Measurements from ENCODE around the gene ATXN7L3.

The ATXN7L3 gene

GRCh38 chr17:44176257-44176656 lies 23.4 kb downstream of the ATXN7L3 start:
- H3K4me3 ChIP-seq (ENCODE audit: control insufficient read depth, low read depth, low read length): no peak overlapping the region
- no peak for TF ChIP-seq CTCF (IDR thresholded peaks at IDR 0.05; ENCODE audit: control insufficient read depth, insufficient read depth, low read depth, low read length, missing control alignments)
- no peak for DNase-seq (ENCODE audit: low read depth)

GRCh38 chr17:44174427-44174826 lies 25.3 kb downstream of the ATXN7L3 start:
- no peak overlapping the region for H3K4me3 ChIP-seq (ENCODE audit: control insufficient read depth, low read depth, low read length)
- DNase-seq (ENCODE audit: low read depth): no peak
- TF ChIP-seq CTCF (IDR thresholded peaks at IDR 0.05; ENCODE audit: control insufficient read depth, insufficient read depth, low read depth, low read length, missing control alignments): no peak

- H3K4me3 ChIP-seq (ENCODE audit: control insufficient read depth, low read depth, low read length): no peak overlapping the region
- DNase-seq (ENCODE audit: low read depth): no peak
- TF ChIP-seq CTCF (IDR thresholded peaks at IDR 0.05; ENCODE audit: control insufficient read depth, insufficient read depth, low read depth, low read length, missing control alignments): no peak
These were observed 27.7 kb downstream of the ATXN7L3 start for GRCh38 chr17:44171931-44172455.

- no peak for DNase-seq (ENCODE audit: low read depth)
- H3K4me3 ChIP-seq (ENCODE audit: control insufficient read depth, low read depth, low read length): peak within 1 kb of the TSS; percentile 18
- TF ChIP-seq CTCF (IDR thresholded peaks at IDR 0.05; ENCODE audit: control insufficient read depth, insufficient read depth, low read depth, low read length, missing control alignments): no peak
These were observed 29.0 kb downstream of the ATXN7L3 start, which contains the start of gene ASB16 for GRCh38 chr17:44170499-44171201. Gene ASB16, plus strand, starts transcription at chr17:44170704. Its CDS starts 86 bp downstream, at chr17:44170790.

GRCh38 chr17:44170135-44170498 lies 29.6 kb downstream of the ATXN7L3 start:
- no peak for TF ChIP-seq CTCF (IDR thresholded peaks at IDR 0.05; ENCODE audit: control insufficient read depth, insufficient read depth, low read depth, low read length, missing control alignments)
- no peak for DNase-seq (ENCODE audit: low read depth)

GRCh38 chr17:44167181-44167861 lies 32.4 kb downstream of the ATXN7L3 start:
- no peak overlapping the region for H3K4me3 ChIP-seq (ENCODE audit: control insufficient read depth, low read depth, low read length)
- no peak for DNase-seq (ENCODE audit: low read depth)
- TF ChIP-seq CTCF (IDR thresholded peaks at IDR 0.05; ENCODE audit: control insufficient read depth, insufficient read depth, low read depth, low read length, missing control alignments): no peak

More at GRCh38 chr17:44170135-44170498, 29.6 kb downstream of the ATXN7L3 start:
- no peak overlapping the region for H3K4me3 ChIP-seq (ENCODE audit: control insufficient read depth, low read depth, low read length)

Measured in AG09309 (cell line).